ENCODE data around the gene MED27.

- TF ChIP-seq, protein P1, sequence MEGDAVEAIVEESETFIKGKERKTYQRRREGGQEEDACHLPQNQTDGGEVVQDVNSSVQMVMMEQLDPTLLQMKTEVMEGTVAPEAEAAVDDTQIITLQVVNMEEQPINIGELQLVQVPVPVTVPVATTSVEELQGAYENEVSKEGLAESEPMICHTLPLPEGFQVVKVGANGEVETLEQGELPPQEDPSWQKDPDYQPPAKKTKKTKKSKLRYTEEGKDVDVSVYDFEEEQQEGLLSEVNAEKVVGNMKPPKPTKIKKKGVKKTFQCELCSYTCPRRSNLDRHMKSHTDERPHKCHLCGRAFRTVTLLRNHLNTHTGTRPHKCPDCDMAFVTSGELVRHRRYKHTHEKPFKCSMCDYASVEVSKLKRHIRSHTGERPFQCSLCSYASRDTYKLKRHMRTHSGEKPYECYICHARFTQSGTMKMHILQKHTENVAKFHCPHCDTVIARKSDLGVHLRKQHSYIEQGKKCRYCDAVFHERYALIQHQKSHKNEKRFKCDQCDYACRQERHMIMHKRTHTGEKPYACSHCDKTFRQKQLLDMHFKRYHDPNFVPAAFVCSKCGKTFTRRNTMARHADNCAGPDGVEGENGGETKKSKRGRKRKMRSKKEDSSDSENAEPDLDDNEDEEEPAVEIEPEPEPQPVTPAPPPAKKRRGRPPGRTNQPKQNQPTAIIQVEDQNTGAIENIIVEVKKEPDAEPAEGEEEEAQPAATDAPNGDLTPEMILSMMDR (conservative IDR thresholded peaks at IDR 0.05 in 1 of 2, IDR thresholded peaks at IDR 0.05 in 1 of 2; ENCODE audit: low read depth in 1 of 2, low read length in 2 of 2) = no peak
- no peak for TF ChIP-seq EZH2 (IDR thresholded peaks at IDR 0.05; ENCODE audit: low read length, missing control alignments)
These were observed 65.4 kb downstream of the MED27 start for GRCh38 chr9:132014218-132014805.
